ENCODE results near the gene OR3A3.
"Not testable (repeated sequence)": the region's sequence is repeated elsewhere in the genome, so short reads cannot be mapped to it uniquely, and the experiment has no call there.

- not testable (repeated sequence) for TF ChIP-seq CTCF, POLR2A (IDR thresholded peaks at IDR 0.05)
Observed at GRCh38 chr17:3403856-3404255, 7.3 kb upstream of the OR3A3 start.

Measured in testis (tissue), 2 donors.